H9 (cell line): Measurements from ENCODE around the gene USH2A. TPM values are rescaled to one million over a fixed set of nuclear protein-coding genes. Genes with fewer than 3 reads are reported as not detected.

Experiments used
- DNase-seq: peaks from one replicate; pipeline ENCODE4 v3.0.0-alpha.2; 2017
- H2AFZ ChIP-seq: one replicate; pipeline ENCODE4 v1.6.1; 2013; ENCODE audit warnings: mild to moderate bottlenecking, low read length, control low read depth, moderate library complexity
- H2AK5ac ChIP-seq: 2 replicates; pipeline ENCODE4 v1.6.1; 2013; ENCODE audit warnings: low read length, control low read depth, mixed read lengths; ENCODE audit not compliant: insufficient read length
- H2BK120ac ChIP-seq: one replicate; pipeline ENCODE4 v1.6.1; 2013; ENCODE audit warnings: low read depth, mild to moderate bottlenecking, low read length, control low read depth, inconsistent platforms; ENCODE audit not compliant: poor library complexity, severe bottlenecking
- H2BK12ac ChIP-seq: 2 replicates; pipeline ENCODE4 v1.6.1; 2013; ENCODE audit warnings: low read length, control low read depth, mixed read lengths, low read depth; ENCODE audit not compliant: insufficient read length
- H2BK15ac ChIP-seq: 2 replicates; pipeline ENCODE4 v1.6.1; 2013; ENCODE audit warnings: low read depth, low read length, control low read depth
- H2BK20ac ChIP-seq: one replicate; pipeline ENCODE4 v1.6.1; 2013; ENCODE audit warnings: low read depth, mild to moderate bottlenecking, low read length, control low read depth, inconsistent platforms; ENCODE audit not compliant: poor library complexity, severe bottlenecking
- H2BK5ac ChIP-seq: 2 replicates; pipeline ENCODE4 v1.6.1; 2013; ENCODE audit warnings: low read length, control low read depth, mixed read lengths; ENCODE audit not compliant: insufficient read length
- H3K14ac ChIP-seq: 2 replicates; pipeline ENCODE4 v1.6.1; 2013; ENCODE audit warnings: low read length, control low read depth; ENCODE audit not compliant: insufficient read depth
- H3K18ac ChIP-seq: 2 replicates; pipeline ENCODE4 v1.6.1; 2013; ENCODE audit warnings: low read depth, mild to moderate bottlenecking, mixed read lengths, low read length, control low read depth; ENCODE audit not compliant: insufficient read length
- H3K23ac ChIP-seq: 2 replicates; pipeline ENCODE4 v1.6.1; 2013; ENCODE audit warnings: low read length, control low read depth, mixed read lengths, low read depth; ENCODE audit not compliant: insufficient read length
- H3K23me2 ChIP-seq: 2 replicates; pipeline ENCODE4 v1.6.1; 2013; ENCODE audit warnings: low read depth, mild to moderate bottlenecking, mixed read lengths, low read length, control low read depth; ENCODE audit not compliant: insufficient read length, poor library complexity, severe bottlenecking
- H3K27ac ChIP-seq: 2 replicates; pipeline ENCODE4 v1.5.1; 2013; ENCODE audit warnings: low read length, control low read depth, mixed read lengths, low read depth; ENCODE audit not compliant: insufficient read length
- H3K27me3 ChIP-seq: 2 replicates; pipeline ENCODE4 v1.6.1; 2013; ENCODE audit warnings: low read length, control low read depth, inconsistent platforms; ENCODE audit not compliant: insufficient read depth
- H3K4ac ChIP-seq: 2 replicates; pipeline ENCODE4 v1.6.1; 2013; ENCODE audit warnings: low read depth, mild to moderate bottlenecking, control low read depth, inconsistent platforms, low read length, moderate library complexity
- H3K4me1 ChIP-seq: 2 replicates; pipeline ENCODE4 v1.6.1; 2013; ENCODE audit warnings: low read length, control low read depth, inconsistent platforms; ENCODE audit not compliant: insufficient read depth
- H3K4me2 ChIP-seq: 2 replicates; pipeline ENCODE4 v1.6.1; 2013; ENCODE audit warnings: low read length, control low read depth, mixed read lengths; ENCODE audit not compliant: insufficient read length, insufficient read depth
- H3K56ac ChIP-seq: 2 replicates; pipeline ENCODE4 v1.6.1; 2013; ENCODE audit warnings: low read depth, mild to moderate bottlenecking, mixed read lengths, low read length, control low read depth; ENCODE audit not compliant: insufficient read length
- H3K79me1 ChIP-seq: 2 replicates; pipeline ENCODE4 v1.6.1; 2013; ENCODE audit warnings: low read depth, mild to moderate bottlenecking, moderate library complexity, low read length, control low read depth, inconsistent platforms; ENCODE audit not compliant: insufficient read depth, poor library complexity, severe bottlenecking
- H3K79me2 ChIP-seq: 2 replicates; pipeline ENCODE4 v1.6.1; 2013; ENCODE audit warnings: low read length, control low read depth, inconsistent platforms; ENCODE audit not compliant: insufficient read depth
- H3K9ac ChIP-seq: 2 replicates; pipeline ENCODE4 v1.6.1; 2013; ENCODE audit warnings: low read length, control low read depth, mixed read lengths; ENCODE audit not compliant: insufficient read length; ENCODE audit errors: extremely low read depth
- H3K9me3 ChIP-seq: one replicate; pipeline ENCODE4 v1.6.1; 2013; ENCODE audit warnings: low read depth, low read length, inconsistent platforms; ENCODE audit not compliant: control insufficient read depth
- H3T11ph ChIP-seq: one replicate; pipeline ENCODE4 v1.6.1; 2013; ENCODE audit warnings: mild to moderate bottlenecking, low read length, control low read depth, inconsistent platforms
- H4K20me1 ChIP-seq: one replicate; pipeline ENCODE4 v1.6.1; 2013; ENCODE audit not compliant: control insufficient read depth, insufficient read length, insufficient read depth
- H4K5ac ChIP-seq: 2 replicates; pipeline ENCODE4 v1.6.1; 2013; ENCODE audit warnings: low read depth, mild to moderate bottlenecking, mixed read lengths, low read length, control low read depth; ENCODE audit not compliant: insufficient read length
- H4K8ac ChIP-seq: replicated peaks from 2 replicates; pipeline ENCODE4 v1.6.1; 2013; ENCODE audit warnings: low read length, control low read depth, mixed read lengths, low read depth; ENCODE audit not compliant: insufficient read length
- H4K91ac ChIP-seq: 2 replicates; pipeline ENCODE4 v1.6.1; 2013; ENCODE audit warnings: low read depth, mild to moderate bottlenecking, moderate library complexity, mixed read lengths, low read length, control low read depth; ENCODE audit not compliant: insufficient read length
- H3K27ac Mint-ChIP-seq, 3 experiments: 2 replicates in 2 of 3; 3 replicates in 1 of 3; pipeline ENCODE4 v1.8.0; 2020 to 2021; ENCODE audit warnings: mixed read lengths in 3 of 3, mild to moderate bottlenecking in 1 of 3, moderate library complexity in 1 of 3
- H3K27me3 Mint-ChIP-seq: 2 replicates; pipeline ENCODE4 v1.8.0; 2021; ENCODE audit warnings: low read depth, mild to moderate bottlenecking, moderate library complexity, mixed read lengths
- H3K36me3 Mint-ChIP-seq, 3 experiments: 2 replicates in 2 of 3; 3 replicates in 1 of 3; pipeline ENCODE4 v1.8.0; 2020 to 2021; ENCODE audit warnings: low read depth in 3 of 3, mixed read lengths in 3 of 3; ENCODE audit not compliant: insufficient read depth in 1 of 3
- H3K4me1 Mint-ChIP-seq, 2 experiments: 2 replicates each; pipeline ENCODE4 v1.8.0; 2020; ENCODE audit warnings: mixed read lengths in 2 of 2
- H3K4me3 Mint-ChIP-seq, 2 experiments: 2 replicates in 1 of 2; 3 replicates in 1 of 2; pipeline ENCODE4 v1.8.0; 2020 to 2021; ENCODE audit warnings: mild to moderate bottlenecking in 2 of 2, mixed read lengths in 2 of 2, moderate library complexity in 1 of 2
- H3K9me3 Mint-ChIP-seq, 2 experiments: 2 replicates in 1 of 2; 3 replicates in 1 of 2; pipeline ENCODE4 v1.8.0; 2020; ENCODE audit warnings: mild to moderate bottlenecking in 2 of 2, mixed read lengths in 2 of 2, moderate library complexity in 1 of 2
- CTCF ChIP-seq: fragments of 200-600 bp; sonication (generic); conservative IDR thresholded peaks from 3 replicates; pipeline ENCODE4 v1.8.0; 2021; ENCODE audit warnings: antibody characterized with exemption, mild to moderate bottlenecking
- WGBS: extraction: QIAGEN DNeasy Blood & Tissue Kit; methylation state at CpG from one replicate; pipeline ENCODE4 v1.1.7; 2013; ENCODE audit warnings: missing lambda C conversion rate, low lambda C conversion rate, mixed read lengths; ENCODE audit not compliant: insufficient read length; ENCODE audit errors: extremely low coverage; 5-methylcytosine and 5-hydroxymethylcytosine counted together
- total RNA-seq: library from RNA; stranded (reverse); gene quantifications from 2 replicates; pipeline ENCODE4 v1.2.1, GENCODE V29; 2021

Gene USH2A
- total RNA-seq, 1 experiment from 2014 or later: 0.11 TPM

GRCh38 chr1:216459651-216460207 is 36.5 kb upstream of the USH2A start:
- no peak overlapping the region for H2BK12ac ChIP-seq
- Mint-ChIP-seq H3K4me1 (peaks cover 15 to 19% of the 10 kb centered on the region in 2 experiments), H3K9me3 (no peaks in the 10 kb centered on the region), H3K27me3 (no peaks in the 10 kb centered on the region), H3K27ac (no peak overlapping the region), H3K4me3 (no peak overlapping the region), H3K36me3 (no peaks in the 10 kb centered on the region)
- H2BK5ac ChIP-seq: no peak overlapping the region
- TF ChIP-seq CTCF: no peak
- no peak overlapping the region for H3K56ac ChIP-seq
- no peaks in the 10 kb centered on the region for H3K23me2 ChIP-seq
- no peak overlapping the region for H2AK5ac ChIP-seq
- no peak overlapping the region for H4K5ac ChIP-seq
- H3K4me2 ChIP-seq: no peak overlapping the region
- no peak overlapping the region for H2BK20ac ChIP-seq
- H3K27ac ChIP-seq: no peak overlapping the region
- H4K20me1 ChIP-seq: no peaks in the 10 kb centered on the region
- no peaks in the 10 kb centered on the region for H3K27me3 ChIP-seq
- H3K9ac ChIP-seq: no peak overlapping the region
- H2BK120ac ChIP-seq: no peak overlapping the region
- H3K14ac ChIP-seq: no peak overlapping the region
- no peak overlapping the region for H4K8ac ChIP-seq
- peaks cover 4% of the 10 kb centered on the region; the same call in 1 of the 2 replicates for H3K4me1 ChIP-seq
- no peaks in the 10 kb centered on the region for H3K79me2 ChIP-seq
- no peak overlapping the region for H3K23ac ChIP-seq
- H4K91ac ChIP-seq: no peak overlapping the region
- no peak overlapping the region for H3K18ac ChIP-seq
- no peak overlapping the region for H2AFZ ChIP-seq
- H3K79me1 ChIP-seq: no peaks in the 10 kb centered on the region
- H3K4ac ChIP-seq: no peak overlapping the region
- WGBS: no CpG with 5 or more reads among the region's 3 CpGs
- H2BK15ac ChIP-seq: no peak overlapping the region
- no peaks in the 10 kb centered on the region for H3K9me3 ChIP-seq
- DNase-seq: no peak
- no peak overlapping the region for H3T11ph ChIP-seq
